Measurements from ENCODE around the gene HOXD11.

HOXD11 gene

GRCh38 chr2:176123411-176124109, 16.5 kb downstream of the HOXD11 start:
- Histone ChIP-seq H3K27me3 (ENCODE audit: control insufficient read depth, insufficient read depth, low read length) (peaks cover 92% of the 10 kb centered on the region), H3K4me1 (ENCODE audit: control insufficient read depth, insufficient read depth, low read length) (peaks cover 7% of the 10 kb centered on the region; the same call in 1 of the 2 replicates), H3K4me3 (ENCODE audit: low read length) (no peak overlapping the region), H3K27ac (ENCODE audit: low read length) (no peak overlapping the region), H3K36me3 (ENCODE audit: control insufficient read depth, insufficient read depth, low read length) (no peaks in the 10 kb centered on the region), H3K9me3 (ENCODE audit: control insufficient read depth, insufficient read depth, low read length) (no peaks in the 10 kb centered on the region)
- no peak for DNase-seq (ENCODE audit: low read depth, low spot score)
- WGBS (ENCODE audit: insufficient coverage, insufficient read length): no CpG with 5 or more reads among the region's 40 CpGs

- Histone ChIP-seq H3K9me3 (ENCODE audit: control insufficient read depth, insufficient read depth, low read length) (no peaks in the 10 kb centered on the region), H3K36me3 (ENCODE audit: control insufficient read depth, insufficient read depth, low read length) (no peaks in the 10 kb centered on the region), H3K4me1 (ENCODE audit: control insufficient read depth, insufficient read depth, low read length) (peaks cover 10% of the 10 kb centered on the region; the same call in 1 of the 2 replicates), H3K4me3 (ENCODE audit: low read length) (no peak overlapping the region), H3K27me3 (ENCODE audit: control insufficient read depth, insufficient read depth, low read length) (peaks cover 94% of the 10 kb centered on the region), H3K27ac (ENCODE audit: low read length) (no peak overlapping the region)
- DNase-seq (ENCODE audit: low read depth, low spot score): no peak
- no CpG with 5 or more reads among the region's 34 CpGs for WGBS (ENCODE audit: insufficient coverage, insufficient read length)
Observed at GRCh38 chr2:176124110-176124946, 17.2 kb downstream of the HOXD11 start.

GRCh38 chr2:176124947-176125771, 18.1 kb downstream of the HOXD11 start:
- H3K27ac ChIP-seq (ENCODE audit: low read length): no peak overlapping the region
- H3K4me1 ChIP-seq (ENCODE audit: control insufficient read depth, insufficient read depth, low read length): peaks cover 12% of the 10 kb centered on the region; the same call in 1 of the 2 replicates
- no CpG with 5 or more reads among the region's 9 CpGs for WGBS (ENCODE audit: insufficient coverage, insufficient read length)
- no peak for DNase-seq (ENCODE audit: low read depth, low spot score)
- no peaks in the 10 kb centered on the region for H3K36me3 ChIP-seq (ENCODE audit: control insufficient read depth, insufficient read depth, low read length)
- no peak overlapping the region for H3K4me3 ChIP-seq (ENCODE audit: low read length)
- no peaks in the 10 kb centered on the region for H3K9me3 ChIP-seq (ENCODE audit: control insufficient read depth, insufficient read depth, low read length)
- peaks cover 92% of the 10 kb centered on the region for H3K27me3 ChIP-seq (ENCODE audit: control insufficient read depth, insufficient read depth, low read length)

GRCh38 chr2:176125772-176126054, 18.6 kb downstream of the HOXD11 start:
- no peak for DNase-seq (ENCODE audit: low read depth, low spot score)
- H3K9me3 ChIP-seq (ENCODE audit: control insufficient read depth, insufficient read depth, low read length): no peaks in the 10 kb centered on the region
- H3K27ac ChIP-seq (ENCODE audit: low read length): no peak overlapping the region
- H3K27me3 ChIP-seq (ENCODE audit: control insufficient read depth, insufficient read depth, low read length): peaks cover 91% of the 10 kb centered on the region
- no peaks in the 10 kb centered on the region for H3K36me3 ChIP-seq (ENCODE audit: control insufficient read depth, insufficient read depth, low read length)
- peaks cover 12% of the 10 kb centered on the region; the same call in 1 of the 2 replicates for H3K4me1 ChIP-seq (ENCODE audit: control insufficient read depth, insufficient read depth, low read length)
- no peak overlapping the region for H3K4me3 ChIP-seq (ENCODE audit: low read length)
- WGBS (ENCODE audit: insufficient coverage, insufficient read length): no CpG with 5 or more reads among the region's 6 CpGs

- Histone ChIP-seq H3K4me3 (ENCODE audit: low read length) (no peak overlapping the region), H3K9me3 (ENCODE audit: control insufficient read depth, insufficient read depth, low read length) (no peaks in the 10 kb centered on the region), H3K27ac (ENCODE audit: low read length) (no peak overlapping the region), H3K36me3 (ENCODE audit: control insufficient read depth, insufficient read depth, low read length) (no peaks in the 10 kb centered on the region), H3K27me3 (ENCODE audit: control insufficient read depth, insufficient read depth, low read length) (peaks cover 88% of the 10 kb centered on the region), H3K4me1 (ENCODE audit: control insufficient read depth, insufficient read depth, low read length) (peaks cover 12% of the 10 kb centered on the region; the same call in 1 of the 2 replicates)
- no CpG with 5 or more reads among the region's 13 CpGs for WGBS (ENCODE audit: insufficient coverage, insufficient read length)
- no peak for DNase-seq (ENCODE audit: low read depth, low spot score)
Observed at GRCh38 chr2:176126929-176127773, 20.1 kb downstream of the HOXD11 start.

GRCh38 chr2:176127774-176128072, 20.6 kb downstream of the HOXD11 start:
- H3K27ac ChIP-seq (ENCODE audit: low read length): no peak overlapping the region
- H3K4me1 ChIP-seq (ENCODE audit: control insufficient read depth, insufficient read depth, low read length): peaks cover 9% of the 10 kb centered on the region; the same call in 1 of the 2 replicates
- H3K4me3 ChIP-seq (ENCODE audit: low read length): no peak overlapping the region
- WGBS (ENCODE audit: insufficient coverage, insufficient read length): no CpG with 5 or more reads among the region's 4 CpGs
- no peaks in the 10 kb centered on the region for H3K36me3 ChIP-seq (ENCODE audit: control insufficient read depth, insufficient read depth, low read length)
- H3K27me3 ChIP-seq (ENCODE audit: control insufficient read depth, insufficient read depth, low read length): peaks cover 88% of the 10 kb centered on the region
- DNase-seq (ENCODE audit: low read depth, low spot score): no peak
- H3K9me3 ChIP-seq (ENCODE audit: control insufficient read depth, insufficient read depth, low read length): no peaks in the 10 kb centered on the region

GRCh38 chr2:176128172-176128981, 21.3 kb downstream of the HOXD11 start:
- Histone ChIP-seq H3K27me3 (ENCODE audit: control insufficient read depth, insufficient read depth, low read length) (peaks cover 88% of the 10 kb centered on the region), H3K27ac (ENCODE audit: low read length) (no peak overlapping the region), H3K4me1 (ENCODE audit: control insufficient read depth, insufficient read depth, low read length) (0 out of 2 replicates have a peak, but pooled peaks cover 5% of the 10 kb centered on the region), H3K4me3 (ENCODE audit: low read length) (no peak overlapping the region), H3K9me3 (ENCODE audit: control insufficient read depth, insufficient read depth, low read length) (no peaks in the 10 kb centered on the region), H3K36me3 (ENCODE audit: control insufficient read depth, insufficient read depth, low read length) (no peaks in the 10 kb centered on the region)
- no CpG with 5 or more reads among the region's 49 CpGs for WGBS (ENCODE audit: insufficient coverage, insufficient read length)
- no peak for DNase-seq (ENCODE audit: low read depth, low spot score)

- Histone ChIP-seq H3K27ac (ENCODE audit: low read length) (no peak within 1 kb of the TSS), H3K27me3 (ENCODE audit: control insufficient read depth, insufficient read depth, low read length) (peaks cover 88% of the 10 kb centered on the region), H3K4me1 (ENCODE audit: control insufficient read depth, insufficient read depth, low read length) (peaks cover 6% of the 10 kb centered on the region; the same call in 1 of the 2 replicates), H3K9me3 (ENCODE audit: control insufficient read depth, insufficient read depth, low read length) (no peaks in the 10 kb centered on the region), H3K36me3 (ENCODE audit: control insufficient read depth, insufficient read depth, low read length) (no peaks in the 10 kb centered on the region), H3K4me3 (ENCODE audit: low read length) (no peak within 1 kb of the TSS; the same call in 1 of the 2 replicates)
- no CpG with 5 or more reads among the region's 64 CpGs for WGBS (ENCODE audit: insufficient coverage, insufficient read length)
- no peak for DNase-seq (ENCODE audit: low read depth, low spot score)
Observed at GRCh38 chr2:176128982-176129796, 22.1 kb downstream of the HOXD11 start, which contains the start of gene HOXD8. Gene HOXD8, plus strand, starts transcription at chr2:176129705. Its CDS starts 662 bp downstream, at chr2:176130367.

- peaks cover 6% of the 10 kb centered on the region; the same call in 1 of the 2 replicates for H3K4me1 ChIP-seq (ENCODE audit: control insufficient read depth, insufficient read depth, low read length)
- no peaks in the 10 kb centered on the region for H3K9me3 ChIP-seq (ENCODE audit: control insufficient read depth, insufficient read depth, low read length)
- no peak for DNase-seq (ENCODE audit: low read depth, low spot score)
- no peak overlapping the region; the same call in 1 of the 2 replicates for H3K4me3 ChIP-seq (ENCODE audit: low read length)
- H3K27ac ChIP-seq (ENCODE audit: low read length): no peak overlapping the region
- no CpG with 5 or more reads among the region's 43 CpGs for WGBS (ENCODE audit: insufficient coverage, insufficient read length)
- peaks cover 88% of the 10 kb centered on the region for H3K27me3 ChIP-seq (ENCODE audit: control insufficient read depth, insufficient read depth, low read length)
- H3K36me3 ChIP-seq (ENCODE audit: control insufficient read depth, insufficient read depth, low read length): no peaks in the 10 kb centered on the region
Observed at GRCh38 chr2:176129813-176130146, 22.7 kb downstream of the HOXD11 start.

All from iPS DF 6.9 (cell line).